ENCODE data around the gene ZNF580.

The ZNF580 gene

DNA sequence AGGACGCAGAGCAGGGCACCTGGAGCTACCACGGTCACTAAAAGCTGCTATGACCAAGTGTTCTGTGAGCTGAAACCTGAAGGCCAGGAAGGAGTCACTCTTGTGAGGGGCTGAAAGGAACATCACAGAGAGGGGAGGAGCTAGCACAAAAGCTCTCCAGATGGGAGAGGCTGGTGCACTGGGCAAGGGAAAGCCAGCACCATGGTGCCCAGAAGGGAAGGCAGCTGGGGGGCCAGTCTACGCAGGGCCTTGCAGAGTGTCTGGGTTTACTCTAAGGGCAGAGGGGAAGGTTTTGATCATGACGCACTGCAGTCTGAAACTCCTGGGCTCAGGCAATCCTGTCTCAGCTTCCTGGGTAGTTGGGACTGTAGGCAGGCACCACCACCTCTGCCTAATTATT is 4.1 kb upstream of the ZNF580 start (continued):
- TF ChIP-seq ZNF248 (tag by site-specific recombination; IDR thresholded peaks at IDR 0.05) (no peak), ZNF677 (tag by site-specific recombination; IDR thresholded peaks at IDR 0.05) (no peak), ZNF37A (tag by site-specific recombination; IDR thresholded peaks at IDR 0.05) (no peak), SETDB1 (IDR thresholded peaks at IDR 0.05; ENCODE audit: insufficient read length, low read length) (no peak)

DNA sequence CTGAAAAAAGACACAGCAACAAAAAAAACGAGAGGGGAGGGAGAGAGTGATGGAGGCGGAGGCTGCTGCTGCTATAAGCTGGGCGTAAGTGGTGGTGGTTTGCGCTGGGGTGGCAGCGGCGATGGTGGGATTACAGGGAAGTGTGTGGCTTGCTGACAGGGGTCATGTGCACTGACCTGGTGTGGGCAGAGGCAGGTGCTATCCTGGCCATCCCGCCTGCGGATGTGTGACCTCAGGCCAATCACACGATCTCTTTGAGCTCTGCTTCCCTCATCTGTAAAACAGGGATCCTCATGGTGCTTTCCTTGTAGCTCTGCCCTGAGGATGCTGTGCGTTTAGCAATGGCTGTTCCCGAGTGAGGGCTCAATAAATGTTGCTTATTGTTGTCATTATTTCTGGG is 3.3 kb upstream of the ZNF580 start:
- no peak overlapping the region for H3K27ac ChIP-seq (ENCODE audit: extremely low read depth, low read depth, low read length)

DNA sequence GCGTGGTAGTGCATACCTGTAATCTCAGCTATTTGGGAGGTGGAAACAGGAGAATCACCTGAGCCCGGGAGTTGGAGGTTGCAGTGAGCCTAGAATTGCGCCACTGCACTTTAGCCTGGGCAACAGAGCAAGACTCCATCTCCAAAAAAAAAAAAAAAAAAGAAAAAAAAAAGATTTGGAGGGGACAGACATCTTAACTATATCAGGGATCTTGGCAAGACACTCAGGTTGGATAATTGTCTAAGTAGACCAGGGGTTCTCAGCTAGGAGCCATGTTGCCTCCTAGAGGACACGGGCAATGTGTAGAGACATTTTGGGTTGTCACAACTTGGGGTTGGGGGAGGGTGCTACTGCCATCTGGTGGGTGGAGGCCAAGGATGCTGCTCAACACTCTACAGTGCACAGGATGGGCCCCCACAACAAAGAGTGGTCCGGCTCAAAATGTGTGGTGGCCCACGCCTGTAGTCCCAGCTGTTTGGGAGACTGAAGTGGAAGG is 1.9 kb upstream of the ZNF580 start:
- peaks cover 28% of the 10 kb centered on the region for H3K4me1 ChIP-seq (ENCODE audit: control insufficient read depth, insufficient read depth, low read length)
- peaks cover 5 to 11% of the 10 kb centered on the region in 2 experiments; a peak in 2 of 3 replicates for H3K36me3 ChIP-seq (ENCODE audit: control insufficient read depth in 2 of 2, insufficient read depth in 1 of 2, low read length in 2 of 2)
- no peak overlapping the region for H3K27ac ChIP-seq (ENCODE audit: extremely low read depth, low read depth, low read length)
- POLR2A ChIA-PET, result interaction anchor here (0.6 to 1.6 kb wide), 4 partner anchors 15 to 498 kb away, joined by 3 to 5 read pairs (median 3); partner anchors contain the start of genes U2AF2 and ZNF784
- no peak overlapping the region for H3K4me3 ChIP-seq (ENCODE audit: low read depth, low read length)
- CTCF ChIA-PET, result interaction anchor here (0.5 to 2.6 kb wide), 10 partner anchors 9 to 957 kb away, joined by 3 to 12 read pairs (median 4); partner anchors contain the start of genes CCDC106, ISOC2, U2AF2 and ZNF784
- no peaks in the 10 kb centered on the region for H3K9me3 ChIP-seq (ENCODE audit: control insufficient read depth, insufficient read depth, low read depth, low read length)
- TF ChIP-seq, protein P1, sequence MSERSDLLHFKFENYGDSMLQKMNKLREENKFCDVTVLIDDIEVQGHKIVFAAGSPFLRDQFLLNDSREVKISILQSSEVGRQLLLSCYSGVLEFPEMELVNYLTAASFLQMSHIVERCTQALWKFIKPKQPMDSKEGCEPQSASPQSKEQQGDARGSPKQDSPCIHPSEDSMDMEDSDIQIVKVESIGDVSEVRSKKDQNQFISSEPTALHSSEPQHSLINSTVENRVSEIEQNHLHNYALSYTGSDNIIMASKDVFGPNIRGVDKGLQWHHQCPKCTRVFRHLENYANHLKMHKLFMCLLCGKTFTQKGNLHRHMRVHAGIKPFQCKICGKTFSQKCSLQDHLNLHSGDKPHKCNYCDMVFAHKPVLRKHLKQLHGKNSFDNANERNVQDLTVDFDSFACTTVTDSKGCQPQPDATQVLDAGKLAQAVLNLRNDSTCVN (tag by site-specific recombination; optimal IDR thresholded peaks at IDR 0.05), result no peak
- TF ChIP-seq KLF7 (tag by site-specific recombination; IDR thresholded peaks at IDR 0.05; ENCODE audit: borderline replicate concordance), result no peak
- TF ChIP-seq, protein P2, sequence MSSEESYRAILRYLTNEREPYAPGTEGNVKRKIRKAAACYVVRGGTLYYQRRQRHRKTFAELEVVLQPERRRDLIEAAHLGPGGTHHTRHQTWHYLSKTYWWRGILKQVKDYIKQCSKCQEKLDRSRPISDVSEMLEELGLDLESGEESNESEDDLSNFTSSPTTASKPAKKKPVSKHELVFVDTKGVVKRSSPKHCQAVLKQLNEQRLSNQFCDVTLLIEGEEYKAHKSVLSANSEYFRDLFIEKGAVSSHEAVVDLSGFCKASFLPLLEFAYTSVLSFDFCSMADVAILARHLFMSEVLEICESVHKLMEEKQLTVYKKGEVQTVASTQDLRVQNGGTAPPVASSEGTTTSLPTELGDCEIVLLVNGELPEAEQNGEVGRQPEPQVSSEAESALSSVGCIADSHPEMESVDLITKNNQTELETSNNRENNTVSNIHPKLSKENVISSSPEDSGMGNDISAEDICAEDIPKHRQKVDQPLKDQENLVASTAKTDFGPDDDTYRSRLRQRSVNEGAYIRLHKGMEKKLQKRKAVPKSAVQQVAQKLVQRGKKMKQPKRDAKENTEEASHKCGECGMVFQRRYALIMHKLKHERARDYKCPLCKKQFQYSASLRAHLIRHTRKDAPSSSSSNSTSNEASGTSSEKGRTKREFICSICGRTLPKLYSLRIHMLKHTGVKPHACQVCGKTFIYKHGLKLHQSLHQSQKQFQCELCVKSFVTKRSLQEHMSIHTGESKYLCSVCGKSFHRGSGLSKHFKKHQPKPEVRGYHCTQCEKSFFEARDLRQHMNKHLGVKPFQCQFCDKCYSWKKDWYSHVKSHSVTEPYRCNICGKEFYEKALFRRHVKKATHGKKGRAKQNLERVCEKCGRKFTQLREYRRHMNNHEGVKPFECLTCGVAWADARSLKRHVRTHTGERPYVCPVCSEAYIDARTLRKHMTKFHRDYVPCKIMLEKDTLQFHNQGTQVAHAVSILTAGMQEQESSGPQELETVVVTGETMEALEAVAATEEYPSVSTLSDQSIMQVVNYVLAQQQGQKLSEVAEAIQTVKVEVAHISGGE (tag by site-specific recombination; conservative IDR thresholded peaks at IDR 0.05; ENCODE audit: low read depth), result peak; percentile 76
- TF ChIP-seq ZNF529 (tag by site-specific recombination; IDR thresholded peaks at IDR 0.05; ENCODE audit: insufficient replicate concordance), result no peak
- TF ChIP-seq, protein P3, sequence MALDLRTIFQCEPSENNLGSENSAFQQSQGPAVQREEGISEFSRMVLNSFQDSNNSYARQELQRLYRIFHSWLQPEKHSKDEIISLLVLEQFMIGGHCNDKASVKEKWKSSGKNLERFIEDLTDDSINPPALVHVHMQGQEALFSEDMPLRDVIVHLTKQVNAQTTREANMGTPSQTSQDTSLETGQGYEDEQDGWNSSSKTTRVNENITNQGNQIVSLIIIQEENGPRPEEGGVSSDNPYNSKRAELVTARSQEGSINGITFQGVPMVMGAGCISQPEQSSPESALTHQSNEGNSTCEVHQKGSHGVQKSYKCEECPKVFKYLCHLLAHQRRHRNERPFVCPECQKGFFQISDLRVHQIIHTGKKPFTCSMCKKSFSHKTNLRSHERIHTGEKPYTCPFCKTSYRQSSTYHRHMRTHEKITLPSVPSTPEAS (tag by site-specific recombination; IDR thresholded peaks at IDR 0.05), result no peak
- no peak for TF ChIP-seq SCRT1 (tag by site-specific recombination; IDR thresholded peaks at IDR 0.05; ENCODE audit: borderline replicate concordance)
- peak; percentile 31; the same call in 1 of the 2 replicates for TF ChIP-seq ZSCAN30 (tag by site-specific recombination; IDR thresholded peaks at IDR 0.05)
- TF ChIP-seq ZNF2 (tag by site-specific recombination; IDR thresholded peaks at IDR 0.05), result no peak
- peak; percentile 85 for TF ChIP-seq YY2 (tag by site-specific recombination; IDR thresholded peaks at IDR 0.05)
- no peak for TF ChIP-seq ZNF214 (tag by site-specific recombination; IDR thresholded peaks at IDR 0.05; ENCODE audit: borderline replicate concordance)
- TF ChIP-seq ZBTB1 (tag by site-specific recombination; IDR thresholded peaks at IDR 0.05), result no peak
- no peak for TF ChIP-seq GFI1B (tag by site-specific recombination; IDR thresholded peaks at IDR 0.05)
- TF ChIP-seq, protein P4, sequence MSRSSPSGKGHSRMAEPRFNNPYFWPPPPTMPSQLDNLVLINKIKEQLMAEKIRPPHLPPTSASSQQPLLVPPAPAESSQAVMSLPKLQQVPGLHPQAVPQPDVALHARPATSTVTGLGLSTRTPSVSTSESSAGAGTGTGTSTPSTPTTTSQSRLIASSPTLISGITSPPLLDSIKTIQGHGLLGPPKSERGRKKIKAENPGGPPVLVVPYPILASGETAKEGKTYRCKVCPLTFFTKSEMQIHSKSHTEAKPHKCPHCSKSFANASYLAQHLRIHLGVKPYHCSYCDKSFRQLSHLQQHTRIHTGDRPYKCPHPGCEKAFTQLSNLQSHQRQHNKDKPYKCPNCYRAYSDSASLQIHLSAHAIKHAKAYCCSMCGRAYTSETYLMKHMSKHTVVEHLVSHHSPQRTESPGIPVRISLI (tag by site-specific recombination; IDR thresholded peaks at IDR 0.05), result peak; percentile 80
- no peak for TF ChIP-seq ZNF549 (tag by site-specific recombination; IDR thresholded peaks at IDR 0.05)

More for the DNA sequence above, 3.3 kb upstream of the ZNF580 start:
- peaks cover 5 to 11% of the 10 kb centered on the region in 2 experiments; a peak in 2 of 3 replicates for H3K36me3 ChIP-seq (ENCODE audit: control insufficient read depth in 2 of 2, insufficient read depth in 1 of 2, low read length in 2 of 2)
- ChIA-PET CTCF (interaction anchor here (0.6 to 2.6 kb wide), 10 partner anchors 8 to 478 kb away, joined by 3 to 12 read pairs (median 5); partner anchors contain the start of genes ISOC2, U2AF2 and ZNF784), POLR2A (interaction anchor here (1.0 to 2.1 kb wide), 4 partner anchors 10 to 38 kb away, joined by 4 to 10 read pairs (median 6); partner anchors contain the start of genes FIZ1, U2AF2 and ZNF784)
- TF ChIP-seq ZNF660 (tag by site-specific recombination; IDR thresholded peaks at IDR 0.05), result no peak
- TF ChIP-seq HOXD13 (CRISPR knock-in tag; IDR thresholded peaks at IDR 0.05; ENCODE audit: borderline replicate concordance), result 0 out of 2 replicates have a peak, but pooled peaks have one; percentile 19
- 0 out of 2 replicates have a peak, but pooled peaks have one; percentile 14 for TF ChIP-seq PRDM1 (tag by site-specific recombination; IDR thresholded peaks at IDR 0.05)
- TF ChIP-seq ZNF155 (tag by site-specific recombination; IDR thresholded peaks at IDR 0.05), result no peak
- TF ChIP-seq SCRT1 (tag by site-specific recombination; IDR thresholded peaks at IDR 0.05; ENCODE audit: borderline replicate concordance), result no peak
- TF ChIP-seq TRIM28 (IDR thresholded peaks at IDR 0.05; ENCODE audit: borderline replicate concordance, low read length), result no peak
- peak; percentile 52 for TF ChIP-seq EGR2 (tag by site-specific recombination; IDR thresholded peaks at IDR 0.05; ENCODE audit: low read depth)
- no peak for TF ChIP-seq ZNF830 (tag by site-specific recombination; IDR thresholded peaks at IDR 0.05; ENCODE audit: low read depth)
- TF ChIP-seq, protein P5, sequence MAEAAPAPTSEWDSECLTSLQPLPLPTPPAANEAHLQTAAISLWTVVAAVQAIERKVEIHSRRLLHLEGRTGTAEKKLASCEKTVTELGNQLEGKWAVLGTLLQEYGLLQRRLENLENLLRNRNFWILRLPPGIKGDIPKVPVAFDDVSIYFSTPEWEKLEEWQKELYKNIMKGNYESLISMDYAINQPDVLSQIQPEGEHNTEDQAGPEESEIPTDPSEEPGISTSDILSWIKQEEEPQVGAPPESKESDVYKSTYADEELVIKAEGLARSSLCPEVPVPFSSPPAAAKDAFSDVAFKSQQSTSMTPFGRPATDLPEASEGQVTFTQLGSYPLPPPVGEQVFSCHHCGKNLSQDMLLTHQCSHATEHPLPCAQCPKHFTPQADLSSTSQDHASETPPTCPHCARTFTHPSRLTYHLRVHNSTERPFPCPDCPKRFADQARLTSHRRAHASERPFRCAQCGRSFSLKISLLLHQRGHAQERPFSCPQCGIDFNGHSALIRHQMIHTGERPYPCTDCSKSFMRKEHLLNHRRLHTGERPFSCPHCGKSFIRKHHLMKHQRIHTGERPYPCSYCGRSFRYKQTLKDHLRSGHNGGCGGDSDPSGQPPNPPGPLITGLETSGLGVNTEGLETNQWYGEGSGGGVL (tag by site-specific recombination; IDR thresholded peaks at IDR 0.05), result no peak
- TF ChIP-seq ZBTB17 (tag by site-specific recombination; IDR thresholded peaks at IDR 0.05), result peak; percentile 89
- H3K4me3 ChIP-seq (ENCODE audit: low read depth, low read length), result no peak overlapping the region
- no peaks in the 10 kb centered on the region for H3K9me3 ChIP-seq (ENCODE audit: control insufficient read depth, insufficient read depth, low read depth, low read length)
- peaks cover 20% of the 10 kb centered on the region for H3K4me1 ChIP-seq (ENCODE audit: control insufficient read depth, insufficient read depth, low read length)

Data from HEK293 (cell line).